GM06990 (cell line): ENCODE data around the gene FHIT.

Experiments
- DNase-seq: peaks from one replicate; pipeline ENCODE4 v3.0.0-alpha.2; 2011; ENCODE audit not compliant: insufficient read length; ENCODE audit errors: extremely low read depth
- H3K27me3 ChIP-seq: replicated peaks from 2 replicates; pipeline ENCODE4 v1.6.0; 2011; ENCODE audit warnings: low read length; ENCODE audit not compliant: control insufficient read depth, insufficient read depth
- H3K36me3 ChIP-seq: 2 replicates; pipeline ENCODE4 v1.5.1; 2011; ENCODE audit warnings: low read length; ENCODE audit not compliant: control insufficient read depth, insufficient read depth
- H3K4me3 ChIP-seq: replicated peaks from 2 replicates; pipeline ENCODE4 v1.5.1; 2011; ENCODE audit warnings: low read depth, mild to moderate bottlenecking, control low read depth, low read length
- TF ChIP-seq, protein P1 (sequence below): IDR thresholded peaks from 2 replicates; pipeline ENCODE4 v1.5.1; 2011; ENCODE audit warnings: low read length, control low read depth, mild to moderate bottlenecking, inconsistent platforms; ENCODE audit not compliant: insufficient read depth, poor library complexity, severe bottlenecking

Gene FHIT

DNA sequence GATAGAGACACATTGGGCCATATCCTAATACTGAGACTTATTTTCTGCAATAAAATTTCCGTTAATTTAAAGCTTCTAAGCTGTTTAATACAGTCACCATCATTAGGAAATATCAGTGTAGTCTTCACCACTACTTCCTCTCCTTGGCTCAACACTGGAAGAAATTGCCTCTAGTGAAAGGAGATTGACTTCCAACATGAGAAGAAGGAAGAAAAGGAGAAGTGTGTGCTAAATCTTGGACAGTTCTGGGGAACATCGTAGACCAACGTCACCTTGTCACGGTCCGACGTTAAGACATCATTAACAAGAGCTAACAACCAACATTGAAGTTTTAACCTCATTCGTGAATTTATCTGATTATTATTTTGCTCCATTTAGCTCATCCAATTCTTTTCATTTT, 1214.4 kb downstream of the FHIT start:
- no peak for DNase-seq
- Histone ChIP-seq H3K36me3 (no peaks in the 10 kb centered on the region), H3K4me3 (no peak overlapping the region), H3K27me3 (no peaks in the 10 kb centered on the region)
- TF ChIP-seq, protein P1, sequence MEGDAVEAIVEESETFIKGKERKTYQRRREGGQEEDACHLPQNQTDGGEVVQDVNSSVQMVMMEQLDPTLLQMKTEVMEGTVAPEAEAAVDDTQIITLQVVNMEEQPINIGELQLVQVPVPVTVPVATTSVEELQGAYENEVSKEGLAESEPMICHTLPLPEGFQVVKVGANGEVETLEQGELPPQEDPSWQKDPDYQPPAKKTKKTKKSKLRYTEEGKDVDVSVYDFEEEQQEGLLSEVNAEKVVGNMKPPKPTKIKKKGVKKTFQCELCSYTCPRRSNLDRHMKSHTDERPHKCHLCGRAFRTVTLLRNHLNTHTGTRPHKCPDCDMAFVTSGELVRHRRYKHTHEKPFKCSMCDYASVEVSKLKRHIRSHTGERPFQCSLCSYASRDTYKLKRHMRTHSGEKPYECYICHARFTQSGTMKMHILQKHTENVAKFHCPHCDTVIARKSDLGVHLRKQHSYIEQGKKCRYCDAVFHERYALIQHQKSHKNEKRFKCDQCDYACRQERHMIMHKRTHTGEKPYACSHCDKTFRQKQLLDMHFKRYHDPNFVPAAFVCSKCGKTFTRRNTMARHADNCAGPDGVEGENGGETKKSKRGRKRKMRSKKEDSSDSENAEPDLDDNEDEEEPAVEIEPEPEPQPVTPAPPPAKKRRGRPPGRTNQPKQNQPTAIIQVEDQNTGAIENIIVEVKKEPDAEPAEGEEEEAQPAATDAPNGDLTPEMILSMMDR: no peak

- Histone ChIP-seq H3K27me3 (no peaks in the 10 kb centered on the region), H3K4me3 (no peak overlapping the region), H3K36me3 (no peaks in the 10 kb centered on the region)
- no peak for DNase-seq
- TF ChIP-seq, protein P1: no peak
Measured at GRCh38 chr3:60033901-60034453, 1217.3 kb downstream of the FHIT start.

DNA sequence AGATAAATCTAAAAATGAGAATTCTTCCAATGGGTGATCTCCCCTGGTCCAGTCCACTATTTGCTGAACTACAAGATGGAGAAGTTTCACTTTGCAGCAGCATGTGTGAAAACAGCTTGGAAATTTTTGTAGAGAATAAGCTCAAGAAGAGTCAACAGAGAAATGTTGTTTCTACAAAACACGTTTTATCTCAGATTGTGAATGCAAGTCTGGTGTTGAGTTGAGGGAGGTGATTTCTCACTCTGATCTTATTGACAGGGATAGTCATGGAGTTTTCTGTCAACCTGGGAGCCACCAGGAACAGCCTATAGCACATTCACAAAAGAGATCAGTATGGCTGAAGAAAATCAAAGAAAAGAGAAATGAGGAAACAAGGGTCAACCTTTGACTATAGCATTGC, 1220.3 kb downstream of the FHIT start:
- Histone ChIP-seq H3K27me3 (no peaks in the 10 kb centered on the region), H3K4me3 (no peak overlapping the region), H3K36me3 (no peaks in the 10 kb centered on the region)
- TF ChIP-seq, protein P1: no peak
- DNase-seq: no peak

DNA sequence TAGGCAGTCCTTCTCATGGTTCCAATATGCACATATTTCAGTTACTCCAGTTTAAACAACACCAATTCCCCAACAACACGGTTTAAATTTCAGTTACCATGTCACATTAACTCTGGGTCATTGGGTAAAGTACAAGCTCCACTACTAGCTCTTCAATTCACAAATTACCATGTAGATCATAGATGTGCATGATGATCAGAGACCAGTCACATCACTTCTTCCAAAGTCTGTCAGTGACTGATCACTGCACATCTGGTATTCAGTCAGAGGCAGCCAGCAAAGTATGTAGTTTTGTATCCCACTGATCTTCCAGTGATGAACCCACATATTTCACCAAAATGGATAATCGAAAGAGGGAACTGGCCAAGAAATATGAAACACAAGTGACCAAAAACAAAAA, 1223.0 kb downstream of the FHIT start:
- no peaks in the 10 kb centered on the region for H3K27me3 ChIP-seq
- no peak overlapping the region for H3K4me3 ChIP-seq
- TF ChIP-seq, protein P1: no peak
- H3K36me3 ChIP-seq: no peaks in the 10 kb centered on the region
- DNase-seq: no peak

- TF ChIP-seq, protein P1: no peak
- DNase-seq: no peak
- Histone ChIP-seq H3K4me3 (no peak overlapping the region), H3K36me3 (no peaks in the 10 kb centered on the region), H3K27me3 (no peaks in the 10 kb centered on the region)
Measured at GRCh38 chr3:60027335-60027734, 1223.9 kb downstream of the FHIT start.
